HepG2 (cell line): ENCODE results near the gene GPR107. TPM values are rescaled to one million over a fixed set of nuclear protein-coding genes. Genes with fewer than 3 reads are reported as not detected.

Experiments used
- ATAC-seq: fragments of 200-7000 bp; cut with Tn5 transposase; 3 replicates; pipeline ENCODE4 v1.9.1; 2020; ENCODE audit warnings: mild to moderate bottlenecking, moderate library complexity
- BruUV-seq: library from RNA; stranded (reverse); fragments of 400-500 nt; replicated peaks from 2 replicates; lab custom pipeline; 2021; lab: Mats Ljungman, UMichigan
- CTCF ChIA-PET: fragments of 300-600 bp; formaldehyde crosslinking; extraction: SDS; loops from one replicate; lab custom pipeline; 2021; ENCODE audit warnings: low total read pairs, inconsistent platforms, low intra/inter-chr PET ratio; lab: Yijun Ruan, JAX
- POLR2A ChIA-PET: fragments of 350-600 bp; sonication (Branson Sonifier 250); formaldehyde crosslinking; loops from one replicate; lab custom pipeline; 2020; ENCODE audit warnings: antibody characterized with exemption, inconsistent platforms; lab: Yijun Ruan, JAX
- DNase-seq: peaks from one replicate; pipeline ENCODE4 v3.0.0-alpha.2; 2015; ENCODE audit warnings: low spot score
- FAIRE-seq: peaks from 3 replicates; lab custom pipeline; 2011; peaks lifted over from hg19 to GRCh38; lab: Jason Lieb, UNC
- H2AFZ ChIP-seq: one replicate; pipeline ENCODE4 v1.6.1; 2011; ENCODE audit warnings: low read length, inconsistent platforms
- H3K27ac ChIP-seq: fragments of 300-600 bp; 3 replicates; pipeline ENCODE4 v1.8.0; 2011; ENCODE audit warnings: mixed run types, mild to moderate bottlenecking, mixed read lengths, low read length, inconsistent platforms; ENCODE audit not compliant: insufficient read depth; ENCODE audit errors: extremely low read length
- H3K27me3 ChIP-seq, 2 experiments: fragments of 200-600 bp in 1 of 2; 2 replicates in 1 of 2; 3 replicates in 1 of 2; pipeline versions ENCODE4 v1.6.0 to v1.8.0; 2011; ENCODE audit warnings: low read length in 2 of 2, mild to moderate bottlenecking in 2 of 2, moderate library complexity in 2 of 2, inconsistent platforms in 1 of 2; ENCODE audit not compliant: insufficient read depth in 2 of 2, control insufficient read depth in 1 of 2
- H3K36me3 ChIP-seq, 2 experiments: fragments of 200-600 bp in 1 of 2; replicated peaks in 1 of 2; 2 replicates in 1 of 2; 3 replicates in 1 of 2; pipeline versions ENCODE4 v1.5.1 to v1.8.0; 2011; ENCODE audit warnings: low read length in 2 of 2, inconsistent platforms in 1 of 2; ENCODE audit not compliant: insufficient read depth in 2 of 2, control insufficient read depth in 1 of 2
- H3K4me1 ChIP-seq: 2 replicates; pipeline ENCODE4 v1.5.1; 2012; ENCODE audit warnings: low read length, inconsistent platforms; ENCODE audit not compliant: insufficient read depth
- H3K4me2 ChIP-seq: 2 replicates; pipeline ENCODE4 v1.6.0; 2011; ENCODE audit warnings: low read depth, low read length, inconsistent platforms
- H3K4me3 ChIP-seq, 3 experiments: fragments of 200-600 bp in 1 of 3; sonication (generic), shearing (Covaris generic) in 1 of 3; replicated peaks in 1 of 3; 2 replicates each; pipeline ENCODE4 v1.5.1; 2011 to 2016; ENCODE audit warnings: low read length in 3 of 3, inconsistent platforms in 2 of 3, low read depth in 2 of 3, mild to moderate bottlenecking in 2 of 3, control low read depth in 1 of 3, mixed read lengths in 1 of 3; ENCODE audit not compliant: insufficient read depth in 1 of 3
- H3K79me2 ChIP-seq: one replicate; pipeline ENCODE4 v1.6.1; 2011; ENCODE audit warnings: low read length, inconsistent platforms; ENCODE audit not compliant: insufficient read depth
- H3K9ac ChIP-seq: 2 replicates; pipeline ENCODE4 v1.6.0; 2011; ENCODE audit warnings: mild to moderate bottlenecking, low read depth, low read length, inconsistent platforms; ENCODE audit not compliant: insufficient read depth
- H3K9me3 ChIP-seq: 2 replicates; pipeline ENCODE4 v1.5.1; 2012; ENCODE audit warnings: mild to moderate bottlenecking, low read length
- H4K20me1 ChIP-seq: 2 replicates; pipeline ENCODE4 v1.6.0; 2011; ENCODE audit warnings: inconsistent platforms, mild to moderate bottlenecking, low read length, moderate library complexity; ENCODE audit not compliant: insufficient read depth
- CBFB ChIP-seq: sonication (generic); formaldehyde crosslinking; IDR thresholded peaks from 2 replicates; pipeline ENCODE4 v1.4.0; 2020; ENCODE audit warnings: missing genetic modification reagents
- CERS6 ChIP-seq: sonication (generic); formaldehyde crosslinking; IDR thresholded peaks from 2 replicates; pipeline ENCODE4 v1.5.0; 2020; ENCODE audit warnings: missing genetic modification reagents
- CHCHD3 ChIP-seq: sonication (generic); formaldehyde crosslinking; IDR thresholded peaks from 2 replicates; pipeline ENCODE4 v1.8.0; 2022; ENCODE audit warnings: mild to moderate bottlenecking, missing genetic modification reagents, moderate library complexity
- ELF1 ChIP-seq: sonication (generic); formaldehyde crosslinking; IDR thresholded peaks from 2 replicates; pipeline ENCODE4 v1.4.0; 2020; ENCODE audit warnings: missing genetic modification reagents
- MAZ ChIP-seq, 2 experiments: sonication (generic) in 1 of 2; formaldehyde crosslinking in 1 of 2; IDR thresholded peaks; 2 replicates each; pipeline versions ENCODE4 v1.5.0 to v1.6.1; 2012 to 2020; ENCODE audit warnings: low read depth in 2 of 2, mild to moderate bottlenecking in 2 of 2, borderline replicate concordance in 1 of 2, improper control_type of control experiment in 1 of 2, low read length in 1 of 2, missing genetic modification reagents in 1 of 2, moderate library complexity in 1 of 2
- NRL ChIP-seq: sonication (generic); formaldehyde crosslinking; IDR thresholded peaks from 2 replicates; pipeline ENCODE4 v1.5.0; 2020; ENCODE audit warnings: missing genetic modification reagents, mild to moderate bottlenecking, moderate library complexity, borderline replicate concordance
- SKIL ChIP-seq: sonication (generic); formaldehyde crosslinking; IDR thresholded peaks from 2 replicates; pipeline ENCODE4 v1.8.0; 2022; ENCODE audit warnings: missing genetic modification reagents, mild to moderate bottlenecking, moderate library complexity, borderline replicate concordance
- SOX13 ChIP-seq, 3 experiments: fragments of 450-650 bp in 1 of 3; sonication (generic) in 1 of 3; formaldehyde crosslinking in 1 of 3; IDR thresholded peaks in 2 of 3; conservative IDR thresholded peaks in 1 of 3; 2 replicates each; pipeline versions ENCODE4 v1.5.0 to v1.6.1; 2016 to 2020; ENCODE audit warnings: antibody characterized with exemption in 1 of 3, mild to moderate bottlenecking in 1 of 3, missing compliant biosample characterization in 1 of 3, missing genetic modification reagents in 1 of 3, moderate library complexity in 1 of 3
- SOX6 ChIP-seq, 2 experiments: fragments of 450-650 bp in 1 of 2; sonication (generic) in 1 of 2; formaldehyde crosslinking in 1 of 2; IDR thresholded peaks; 2 replicates each; pipeline versions ENCODE4 v1.4.0 to v1.6.1; 2017 to 2020; ENCODE audit warnings: antibody characterized with exemption in 1 of 2, mild to moderate bottlenecking in 1 of 2, missing genetic modification reagents in 1 of 2
- SRF ChIP-seq: IDR thresholded peaks from 2 replicates; pipeline ENCODE4 v1.6.1; 2011; ENCODE audit warnings: mild to moderate bottlenecking, low read depth, low read length, moderate library complexity
- SUZ12 ChIP-seq: fragments of 150-350 bp; IDR thresholded peaks from 2 replicates; pipeline ENCODE4 v1.6.1; 2014; ENCODE audit warnings: low read depth, low read length
- ZBED4 ChIP-seq: sonication (generic); formaldehyde crosslinking; IDR thresholded peaks from 2 replicates; pipeline ENCODE4 v1.4.0; 2020; ENCODE audit warnings: missing genetic modification reagents, borderline replicate concordance
- ZNF574 ChIP-seq: sonication (generic); formaldehyde crosslinking; IDR thresholded peaks from 2 replicates; pipeline ENCODE4 v1.4.0; 2020; ENCODE audit warnings: missing genetic modification reagents
- WGBS: methylation state at CpG from one replicate; pipeline ENCODE4 v1.1.6; 2017; ENCODE audit warnings: low lambda C conversion rate; 5-methylcytosine and 5-hydroxymethylcytosine counted together
- in situ Hi-C: cut with HindIII; loops from 2 replicates; pipeline ENCODE4 v1.10.0; 2017; ENCODE audit warnings: low pct_unique_long_range_greater_than_20kb; ENCODE audit not compliant: extremely low pct_ligation_motif_present
- intact Hi-C: fragments of 100-400 bp; cut with micrococcal nuclease; formaldehyde crosslinking; loops from one replicate; pipeline ENCODE4 v1.10.0; 2022; ENCODE audit not compliant: unreplicated experiment
- polyA plus RNA-seq, 8 experiments: library from polyadenylated mRNA; depleted of rRNA in 3 of 8; stranded (reverse) in 7 of 8; unstranded in 1 of 8; fragments of >200 nt; fragmentation: Illumina TruSeq in 4 of 8; extraction: Trizol in 4 of 8; gene quantifications; 2 replicates each; pipeline versions ENCODE4 v1.2.1 to v1.2.3, GENCODE V29; 2011 to 2016; ENCODE audit warnings: low read depth in 4 of 8, missing spikeins in 1 of 8, mixed read lengths in 1 of 8; ENCODE audit not compliant: insufficient read depth in 1 of 8
- total RNA-seq, 5 experiments: library from RNA; depleted of rRNA; stranded (reverse); fragments of >200 nt; fragmentation: Illumina TruSeq; extraction: Trizol; gene quantifications; 2 replicates each; pipeline ENCODE4 v1.2.3, GENCODE V29; 2016; ENCODE audit warnings: low read depth in 1 of 5

Gene GPR107
- total and polyA plus RNA-seq, 2 of the 13 experiments (the other 11 are each of a cell fraction or from before 2014, with no cell fraction given), result 22.5 to 24.4 TPM

GRCh38 chr9:130073373-130073772 lies 19.7 kb downstream of the GPR107 start:
- Histone ChIP-seq H3K27me3 (no peaks in the 10 kb centered on the region), H3K79me2 (peaks cover 36% of the 10 kb centered on the region), H3K9me3 (no peaks in the 10 kb centered on the region), H3K27ac (peak overlapping the region; percentile 46), H4K20me1 (no peaks in the 10 kb centered on the region), H3K4me3 (no peak overlapping the region), H3K4me1 (peaks cover 23% of the 10 kb centered on the region), H3K4me2 (no peak overlapping the region; the same call in 1 of the 2 replicates), H2AFZ (no peak overlapping the region), H3K36me3 (peaks cover 9 to 25% of the 10 kb centered on the region in 2 experiments), H3K9ac (0 out of 2 replicates have a peak overlapping the region, but pooled peaks have one; percentile 0)
- ChIA-PET POLR2A (no interaction called here), CTCF (no interaction called here)
- intact Hi-C loops, result no loop called here
- WGBS, result 86% methylated on average over 2 of the region's 2 CpGs
- DNase-seq (peak; percentile 21), FAIRE-seq (no peak), ATAC-seq (no peak; the same call in 2 of the 3 replicates)
- no TSS peak for BruUV-seq
- in situ Hi-C loops, result no loop called here
- TF ChIP-seq CHCHD3 (CRISPR knock-in tag) (no peak), ELF1 (CRISPR knock-in tag) (peak; percentile 59), SOX6 (IDR thresholded peaks at IDR 0.05) (no peak), SOX6 (CRISPR knock-in tag; IDR thresholded peaks at IDR 0.05) (peak; percentile 33; the same call in 1 of the 2 replicates), ZBED4 (no peak), NRL (CRISPR knock-in tag) (no peak), CBFB (no peak), SRF (no peak), SUZ12 (no peak), SOX13 (IDR thresholded peaks at IDR 0.05) (no peak), SOX13 (CRISPR knock-in tag; conservative IDR thresholded peaks at IDR 0.05 in 1 of 2, IDR thresholded peaks at IDR 0.05 in 1 of 2) (peak in 1 of 2 experiments; percentile 61; a peak in 1 of 4 replicates), MAZ (IDR thresholded peaks at IDR 0.05; ENCODE audit: borderline replicate concordance, low read depth, low read length) (no peak), MAZ (CRISPR knock-in tag; IDR thresholded peaks at IDR 0.05; ENCODE audit: low read depth) (no peak), ZNF574 (CRISPR knock-in tag) (no peak), SKIL (no peak), CERS6 (CRISPR knock-in tag) (no peak)
